HG03039 (cell line): ENCODE data around the gene CFAP46.
"Not testable (repeated sequence)": the region's sequence is repeated elsewhere in the genome, so short reads cannot be mapped to it uniquely, and the experiment has no call there.

Experiments
- ATAC-seq: cut with Tn5 transposase; IDR thresholded peaks from one replicate; pipeline ENCODE4 v1.9.1; 2021; ENCODE audit warnings: mild to moderate bottlenecking, moderate library complexity; ENCODE audit not compliant: unreplicated experiment

CFAP46 gene

DNA sequence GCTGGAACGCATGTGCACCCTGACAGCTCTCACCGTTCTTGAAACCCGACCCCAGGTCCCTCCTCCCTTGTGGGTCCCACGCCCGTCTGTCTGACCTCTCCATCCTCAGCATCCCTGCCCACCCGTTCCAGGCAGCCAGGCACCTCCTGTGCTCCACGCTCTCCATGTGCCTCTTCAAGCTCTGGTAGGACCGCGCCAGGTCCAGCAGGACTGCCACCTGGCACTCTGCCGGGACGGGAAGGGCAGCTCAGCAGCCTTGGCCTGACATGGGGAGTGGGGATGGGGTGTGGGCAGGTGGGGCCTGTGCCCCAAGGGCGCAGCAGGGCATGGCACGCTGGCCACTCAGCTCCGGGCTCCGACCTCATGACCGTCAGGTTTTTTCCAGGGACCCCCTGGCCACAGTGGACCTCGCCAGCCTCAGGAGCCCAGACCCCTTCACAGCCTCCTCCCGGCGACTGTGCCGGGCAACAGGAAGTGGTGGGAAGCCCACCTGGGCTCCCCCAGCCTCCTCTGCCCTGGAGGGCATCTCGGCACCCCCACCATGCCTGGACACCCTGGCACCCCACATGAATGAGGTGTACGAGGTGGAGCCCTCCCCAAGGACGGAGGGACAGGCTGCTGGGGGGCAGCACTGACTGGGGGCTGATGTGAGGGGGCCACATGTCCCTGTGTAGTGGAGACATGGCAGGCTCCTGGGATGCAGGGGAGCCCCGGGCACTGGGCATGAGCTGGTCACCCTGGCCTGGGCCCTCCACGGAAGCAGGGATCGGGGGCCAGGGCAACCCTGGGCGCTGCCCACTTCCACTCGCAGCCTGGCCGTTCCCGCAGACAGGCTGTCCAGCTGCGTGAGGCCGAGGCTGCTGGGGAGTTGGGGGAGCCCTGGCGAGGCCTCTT lies 131.3 kb downstream of the CFAP46 start:
- ATAC-seq: no peak

- no peak for ATAC-seq
Observed at GRCh38 chr10:132810141-132810806, 132.1 kb downstream of the CFAP46 start.

- ATAC-seq: no peak
Observed at GRCh38 chr10:132809232-132810140, 132.9 kb downstream of the CFAP46 start.

- no peak for ATAC-seq
Observed at GRCh38 chr10:132808383-132809231, 133.8 kb downstream of the CFAP46 start.

GRCh38 chr10:132807621-132808049 lies 134.7 kb downstream of the CFAP46 start:
- ATAC-seq: no peak

DNA sequence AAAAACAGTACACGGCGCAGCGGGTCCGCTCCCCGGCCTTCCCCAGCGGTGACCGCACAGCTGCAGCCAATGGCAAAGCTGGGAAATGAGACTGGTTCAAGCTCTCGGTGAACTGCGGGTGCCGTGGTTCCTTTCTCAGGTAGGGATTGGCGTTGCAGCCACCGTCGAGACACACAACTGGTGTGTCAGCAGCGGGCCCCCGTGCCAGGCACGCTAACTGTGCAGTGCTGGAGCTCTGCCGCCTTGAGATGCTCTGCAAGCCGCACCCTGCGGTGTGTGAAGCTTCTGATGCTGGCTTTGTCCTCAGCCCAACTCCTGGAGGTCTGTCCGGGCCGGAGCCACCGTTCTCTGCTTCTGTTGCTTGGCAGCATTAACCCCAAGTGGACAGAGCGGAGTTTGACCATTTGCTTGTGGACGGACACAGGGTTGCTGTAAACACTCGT lies 135.8 kb downstream of the CFAP46 start:
- no peak for ATAC-seq

DNA sequence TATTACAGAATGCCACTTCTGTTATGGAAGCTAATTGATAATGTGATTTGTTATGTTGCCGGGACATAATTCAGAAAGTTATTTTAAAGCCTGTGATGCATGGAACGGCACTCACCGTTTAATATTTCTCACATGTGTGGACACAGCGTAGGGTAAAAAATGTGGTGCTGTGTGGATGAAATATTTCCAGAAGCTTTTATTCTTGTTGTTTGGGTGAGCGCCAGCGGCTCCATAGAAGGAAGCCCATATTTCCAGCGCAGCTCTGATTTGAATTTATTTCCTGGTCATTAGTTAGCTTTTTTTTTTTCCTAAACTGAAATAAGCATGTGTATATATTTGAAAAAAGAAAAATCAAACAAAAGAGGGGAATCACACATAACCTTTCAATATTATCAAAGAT lies 136.3 kb downstream of the CFAP46 start:
- ATAC-seq: no peak

DNA sequence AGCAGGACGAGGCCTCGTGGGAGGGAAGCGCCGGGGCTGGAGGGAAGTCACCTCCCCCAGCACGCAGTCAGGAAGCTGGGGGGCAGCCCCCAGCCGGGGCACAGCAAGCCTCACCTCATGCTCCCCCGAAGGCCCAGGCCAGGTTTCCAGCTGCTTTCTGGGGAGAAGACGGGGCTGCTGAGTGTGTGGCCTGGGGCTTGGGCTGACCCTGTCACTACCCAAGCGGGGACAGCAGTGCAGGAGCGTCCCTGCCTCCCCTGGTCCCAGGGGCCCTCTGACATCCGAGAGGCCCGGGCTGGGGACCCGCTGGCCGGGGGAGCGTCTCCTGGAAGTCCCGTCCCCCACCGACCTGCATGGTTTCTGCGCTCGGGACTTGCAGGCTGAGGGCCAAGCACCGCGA lies 136.8 kb downstream of the CFAP46 start:
- no peak for ATAC-seq

DNA sequence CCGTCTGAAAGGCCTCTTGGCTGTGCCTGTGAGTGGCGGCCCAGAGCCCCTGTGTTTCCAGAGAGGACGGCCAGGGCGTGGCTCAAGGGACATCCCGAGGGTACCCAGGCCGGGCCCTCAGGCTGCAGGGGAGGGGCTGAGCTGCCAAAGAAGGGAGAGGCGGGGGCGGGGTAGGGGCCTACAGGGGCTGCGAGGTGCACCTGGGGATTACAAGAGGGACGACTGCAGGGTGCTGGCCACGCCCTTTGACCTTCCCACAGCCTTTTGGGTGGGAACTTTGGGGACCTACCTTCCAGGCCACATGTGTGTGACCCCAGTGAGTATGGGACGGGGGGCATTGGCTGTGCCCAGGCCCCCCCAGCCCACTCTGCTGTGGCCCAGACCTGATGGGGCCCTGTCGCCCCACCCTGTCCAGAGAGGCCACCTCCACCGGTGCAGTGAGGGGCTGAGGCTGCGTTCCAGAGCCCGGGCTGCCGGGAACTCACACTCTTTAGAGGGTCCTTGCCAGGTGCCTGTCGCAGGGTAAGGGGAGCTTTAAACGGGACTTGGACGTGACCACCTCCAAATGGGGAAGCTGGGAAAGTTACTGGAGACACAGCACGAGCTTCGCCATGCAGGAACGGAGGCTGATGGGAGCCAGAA lies 137.5 kb downstream of the CFAP46 start:
- no peak for ATAC-seq

DNA sequence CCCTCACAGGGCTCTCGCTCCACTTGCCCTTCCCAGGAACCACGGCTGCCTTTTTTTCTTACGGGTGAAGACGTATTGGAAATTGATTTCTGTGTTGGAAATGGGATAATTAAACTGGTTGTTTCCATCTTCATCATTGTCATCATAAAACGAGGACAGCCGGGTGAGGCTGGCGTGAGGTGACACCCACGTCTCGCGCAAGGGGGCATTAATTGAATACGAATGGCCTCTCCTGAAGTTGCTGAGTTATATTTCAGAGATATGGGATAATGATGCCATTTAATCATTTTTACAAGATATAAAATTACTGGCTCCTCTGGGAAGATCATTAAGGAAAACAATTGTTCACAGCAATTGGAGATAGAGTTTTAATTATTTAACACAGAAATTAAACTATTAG lies 138.1 kb downstream of the CFAP46 start:
- no peak for ATAC-seq

GRCh38 chr10:132803416-132804210 lies 138.8 kb downstream of the CFAP46 start:
- ATAC-seq: no peak

GRCh38 chr10:132802694-132803320 lies 139.6 kb downstream of the CFAP46 start:
- no peak for ATAC-seq

DNA sequence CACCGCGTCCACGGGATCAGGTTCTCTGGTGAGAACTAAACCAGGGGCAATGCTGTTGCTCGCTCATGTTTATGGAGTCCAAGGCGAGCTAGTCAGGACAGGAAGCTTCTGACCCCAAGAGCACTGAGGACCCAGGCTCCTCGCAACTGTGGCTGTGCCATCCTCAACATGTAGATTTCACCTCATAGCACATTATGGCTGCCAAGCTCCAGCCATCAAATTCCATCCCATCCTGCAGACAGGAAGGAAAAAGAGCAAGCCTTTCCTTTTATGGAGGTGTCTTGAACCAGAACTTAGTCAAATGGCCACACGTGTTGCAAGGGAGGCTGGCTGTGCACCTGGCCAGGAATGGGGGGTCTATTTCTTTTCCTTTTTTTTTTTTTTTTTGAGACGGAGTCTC lies 140.3 kb downstream of the CFAP46 start:
- no peak for ATAC-seq

GRCh38 chr10:132799865-132800264 lies 142.5 kb downstream of the CFAP46 start:
- no peak for ATAC-seq

DNA sequence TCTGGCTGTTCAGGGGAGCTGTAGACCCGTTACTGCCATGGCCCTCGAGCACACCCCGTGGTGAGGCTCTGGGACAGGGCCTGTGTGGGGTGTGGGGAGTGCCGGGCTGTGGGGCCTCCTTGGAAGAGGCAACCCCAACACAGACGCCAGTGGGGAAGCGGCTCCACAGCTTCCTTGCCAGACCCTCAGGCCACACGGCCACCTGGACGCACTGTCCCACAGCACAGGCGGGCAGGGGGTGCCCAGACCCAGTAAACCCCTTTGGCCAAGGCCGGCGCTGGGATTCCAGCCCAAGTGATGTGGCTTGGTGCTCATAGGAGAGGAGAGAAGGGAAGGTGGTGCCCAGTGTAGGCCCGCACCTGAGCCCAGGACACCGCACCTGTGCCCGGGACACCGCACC lies 143.5 kb downstream of the CFAP46 start:
- no peak for ATAC-seq

GRCh38 chr10:132798403-132798802 lies 144.0 kb downstream of the CFAP46 start:
- no peak for ATAC-seq

DNA sequence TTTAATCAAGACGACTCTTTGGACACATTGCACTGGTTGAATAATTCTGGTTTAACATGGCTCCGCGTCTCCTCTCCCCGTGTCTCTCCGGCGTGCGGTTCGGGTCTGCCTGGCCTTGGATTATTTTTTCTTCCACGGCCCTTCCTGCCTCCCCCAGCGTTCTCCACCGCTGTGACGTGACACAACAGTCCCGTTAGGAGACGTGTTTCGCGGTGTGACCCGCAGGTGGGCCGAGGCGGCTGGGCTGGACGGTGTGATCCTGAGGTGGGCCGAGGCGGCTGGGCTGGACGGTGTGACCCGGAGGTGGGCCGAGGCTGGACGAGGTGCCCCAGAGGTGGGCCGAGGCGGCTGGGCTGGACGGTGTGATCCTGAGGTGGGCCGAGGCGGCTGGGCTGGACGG lies 144.4 kb downstream of the CFAP46 start:
- ATAC-seq: not testable (repeated sequence)

- no peak for ATAC-seq
Observed at GRCh38 chr10:132796846-132797245, 145.5 kb downstream of the CFAP46 start.
